Measurements from ENCODE around the gene NAALADL1. TPM values are rescaled to one million over a fixed set of nuclear protein-coding genes. Genes with fewer than 3 reads are reported as not detected.

Gene NAALADL1
- total and polyA plus RNA-seq, 9 of the 15 experiments (the other 6 are each of a cell fraction or from before 2014, with no cell fraction given), result 0.06 to 0.72 (median 0.22) TPM; not detected in 4

GRCh38 chr11:64998690-64999431, 59.5 kb downstream of the NAALADL1 start (continued):
- no peak for TF ChIP-seq MEF2D (tag; conservative IDR thresholded peaks at IDR 0.05; ENCODE audit: low read depth)
- peak; percentile 17; the same call in 1 of the 2 replicates for TF ChIP-seq ARID1B (IDR thresholded peaks at IDR 0.05)
- no peak for TF ChIP-seq MTA3 (IDR thresholded peaks at IDR 0.05; ENCODE audit: borderline replicate concordance)
- TF ChIP-seq HDGF (IDR thresholded peaks at IDR 0.05), result no peak
- 0 out of 2 replicates have a peak, but pooled peaks have one; percentile 48 for TF ChIP-seq ELF1 (tag; IDR thresholded peaks at IDR 0.05)
- 0 out of 2 replicates have a peak, but pooled peaks have one; percentile 20 for TF ChIP-seq DMBX1 (CRISPR knock-in tag; IDR thresholded peaks at IDR 0.05; ENCODE audit: borderline replicate concordance)
- no peak for TF ChIP-seq RUNX1 (IDR thresholded peaks at IDR 0.05; ENCODE audit: low read depth)
- no peak for TF ChIP-seq FOXJ2 (tag; IDR thresholded peaks at IDR 0.05)
- TF ChIP-seq, protein P1, sequence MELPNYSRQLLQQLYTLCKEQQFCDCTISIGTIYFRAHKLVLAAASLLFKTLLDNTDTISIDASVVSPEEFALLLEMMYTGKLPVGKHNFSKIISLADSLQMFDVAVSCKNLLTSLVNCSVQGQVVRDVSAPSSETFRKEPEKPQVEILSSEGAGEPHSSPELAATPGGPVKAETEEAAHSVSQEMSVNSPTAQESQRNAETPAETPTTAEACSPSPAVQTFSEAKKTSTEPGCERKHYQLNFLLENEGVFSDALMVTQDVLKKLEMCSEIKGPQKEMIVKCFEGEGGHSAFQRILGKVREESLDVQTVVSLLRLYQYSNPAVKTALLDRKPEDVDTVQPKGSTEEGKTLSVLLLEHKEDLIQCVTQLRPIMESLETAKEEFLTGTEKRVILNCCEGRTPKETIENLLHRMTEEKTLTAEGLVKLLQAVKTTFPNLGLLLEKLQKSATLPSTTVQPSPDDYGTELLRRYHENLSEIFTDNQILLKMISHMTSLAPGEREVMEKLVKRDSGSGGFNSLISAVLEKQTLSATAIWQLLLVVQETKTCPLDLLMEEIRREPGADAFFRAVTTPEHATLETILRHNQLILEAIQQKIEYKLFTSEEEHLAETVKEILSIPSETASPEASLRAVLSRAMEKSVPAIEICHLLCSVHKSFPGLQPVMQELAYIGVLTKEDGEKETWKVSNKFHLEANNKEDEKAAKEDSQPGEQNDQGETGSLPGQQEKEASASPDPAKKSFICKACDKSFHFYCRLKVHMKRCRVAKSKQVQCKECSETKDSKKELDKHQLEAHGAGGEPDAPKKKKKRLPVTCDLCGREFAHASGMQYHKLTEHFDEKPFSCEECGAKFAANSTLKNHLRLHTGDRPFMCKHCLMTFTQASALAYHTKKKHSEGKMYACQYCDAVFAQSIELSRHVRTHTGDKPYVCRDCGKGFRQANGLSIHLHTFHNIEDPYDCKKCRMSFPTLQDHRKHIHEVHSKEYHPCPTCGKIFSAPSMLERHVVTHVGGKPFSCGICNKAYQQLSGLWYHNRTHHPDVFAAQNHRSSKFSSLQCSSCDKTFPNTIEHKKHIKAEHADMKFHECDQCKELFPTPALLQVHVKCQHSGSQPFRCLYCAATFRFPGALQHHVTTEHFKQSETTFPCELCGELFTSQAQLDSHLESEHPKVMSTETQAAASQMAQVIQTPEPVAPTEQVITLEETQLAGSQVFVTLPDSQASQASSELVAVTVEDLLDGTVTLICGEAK (IDR thresholded peaks at IDR 0.05), result no peak
- TF ChIP-seq, protein P1 (CRISPR knock-in tag; IDR thresholded peaks at IDR 0.05), result no peak
- TF ChIP-seq ZKSCAN1 (IDR thresholded peaks at IDR 0.05; ENCODE audit: low read depth, low read length), result 0 out of 2 replicates have a peak, but pooled peaks have one; percentile 31
- peak; percentile 37; the same call in 1 of the 2 replicates for TF ChIP-seq SPI1 (IDR thresholded peaks at IDR 0.05; ENCODE audit: borderline replicate concordance, low read depth, low read length)
- peak in 1 of 2 experiments; percentile 11 for TF ChIP-seq E2F6 (IDR thresholded peaks at IDR 0.05; ENCODE audit: borderline replicate concordance in 1 of 2, extremely low read depth in 1 of 2, insufficient read depth in 1 of 2, insufficient read length in 1 of 2, low read depth in 1 of 2, low read length in 1 of 2, poor library complexity in 1 of 2, severe bottlenecking in 1 of 2)
- TF ChIP-seq, protein P2, sequence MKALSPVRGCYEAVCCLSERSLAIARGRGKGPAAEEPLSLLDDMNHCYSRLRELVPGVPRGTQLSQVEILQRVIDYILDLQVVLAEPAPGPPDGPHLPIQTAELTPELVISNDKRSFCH (CRISPR knock-in tag; IDR thresholded peaks at IDR 0.05), result no peak
- TF ChIP-seq, protein P2 (tag; IDR thresholded peaks at IDR 0.05), result no peak

Measured in K562 (cell line).